GM12891 (cell line): ENCODE measurements around the gene DAB2IP.

Experiments used
- PAX5 ChIP-seq: IDR thresholded peaks from 2 replicates; pipeline ENCODE4 v1.6.1; 2011; ENCODE audit warnings: low read length, moderate library complexity, mild to moderate bottlenecking; ENCODE audit not compliant: insufficient read depth, severe bottlenecking
- POLR2A ChIP-seq: IDR thresholded peaks from 2 replicates; pipeline ENCODE4 v1.6.1; 2011; ENCODE audit warnings: low read depth, low read length, control low read depth
- POU2F2 ChIP-seq: IDR thresholded peaks from 2 replicates; pipeline ENCODE4 v1.6.1; 2011; ENCODE audit warnings: low read depth, mild to moderate bottlenecking, control low read depth, low read length, moderate library complexity
- TAF1 ChIP-seq: IDR thresholded peaks from 2 replicates; pipeline ENCODE4 v1.6.1; 2011; ENCODE audit warnings: low read depth, low read length, control low read depth

DNA sequence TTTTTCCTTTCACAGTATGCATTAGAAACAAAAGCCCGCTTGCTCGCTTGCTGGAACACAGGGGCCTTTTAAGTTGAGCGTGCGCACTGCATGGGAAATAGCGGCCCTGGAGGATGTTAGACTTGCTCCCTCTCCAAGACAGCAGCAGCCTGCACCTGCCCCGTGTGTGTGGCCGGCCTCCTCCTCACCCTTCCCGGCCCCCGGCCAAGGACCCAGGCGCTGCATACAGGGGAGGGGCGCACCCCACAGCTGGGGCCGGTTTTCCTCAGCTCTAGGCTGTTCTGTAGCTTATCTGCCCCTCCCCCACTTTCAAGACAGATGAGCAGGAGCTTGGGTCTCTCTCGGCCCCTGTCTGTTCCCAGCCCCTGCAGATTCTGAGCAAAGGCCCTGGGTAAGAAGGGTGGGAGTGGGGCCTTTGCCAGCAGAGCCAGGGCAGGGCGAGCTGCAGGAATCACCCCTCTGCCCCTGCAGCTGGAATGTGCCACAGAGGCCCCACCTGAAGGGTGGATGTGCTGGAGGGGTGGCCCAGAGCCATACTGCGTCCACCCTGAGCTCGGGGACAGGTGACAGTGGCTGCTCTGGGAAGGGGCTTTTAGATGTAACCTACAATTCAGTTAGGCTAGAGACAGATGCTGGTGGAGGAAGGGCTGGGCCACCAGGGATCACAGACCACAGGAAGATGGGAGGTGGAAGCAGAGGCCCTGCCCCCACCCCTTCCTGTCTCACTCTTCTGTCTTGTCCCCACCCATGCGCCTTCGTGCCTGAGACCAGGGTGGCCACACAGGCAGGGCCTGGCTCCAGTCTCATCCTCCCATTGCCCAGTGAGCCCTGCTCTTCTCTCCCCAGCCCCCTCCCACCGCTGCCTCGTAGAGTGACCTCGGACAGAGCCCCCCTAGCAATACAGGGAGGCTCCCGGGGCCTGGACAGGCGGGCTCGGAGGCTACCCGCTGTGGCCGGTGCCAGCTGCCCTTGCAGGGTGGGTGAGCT is 132.4 kb downstream of the DAB2IP start:
- TF ChIP-seq POLR2A (no peak), TAF1 (no peak), POU2F2 (no peak), PAX5 (no peak)
